GM13976 (cell line): ENCODE results near the gene VIPR2.

Experiments
- DNase-seq: peaks from one replicate; pipeline ENCODE4 v3.0.0; 2012; ENCODE audit warnings: low spot score
- in situ Hi-C: fragments of 300-500 bp; cut with MboI; formaldehyde crosslinking; loops from one replicate; pipeline ENCODE4 v1.12.0; 2022; ENCODE audit warnings: low sequenced_read_pairs, mixed read lengths, inconsistent platforms; ENCODE audit not compliant: unreplicated experiment
- TF ChIP-seq, protein P1 (sequence below): IDR thresholded peaks from 2 replicates; pipeline ENCODE4 v1.5.1; 2012; ENCODE audit warnings: borderline replicate concordance, mild to moderate bottlenecking; ENCODE audit not compliant: insufficient read depth; ENCODE audit errors: extremely low read depth, missing control alignments, control extremely low read depth

The VIPR2 gene

DNA sequence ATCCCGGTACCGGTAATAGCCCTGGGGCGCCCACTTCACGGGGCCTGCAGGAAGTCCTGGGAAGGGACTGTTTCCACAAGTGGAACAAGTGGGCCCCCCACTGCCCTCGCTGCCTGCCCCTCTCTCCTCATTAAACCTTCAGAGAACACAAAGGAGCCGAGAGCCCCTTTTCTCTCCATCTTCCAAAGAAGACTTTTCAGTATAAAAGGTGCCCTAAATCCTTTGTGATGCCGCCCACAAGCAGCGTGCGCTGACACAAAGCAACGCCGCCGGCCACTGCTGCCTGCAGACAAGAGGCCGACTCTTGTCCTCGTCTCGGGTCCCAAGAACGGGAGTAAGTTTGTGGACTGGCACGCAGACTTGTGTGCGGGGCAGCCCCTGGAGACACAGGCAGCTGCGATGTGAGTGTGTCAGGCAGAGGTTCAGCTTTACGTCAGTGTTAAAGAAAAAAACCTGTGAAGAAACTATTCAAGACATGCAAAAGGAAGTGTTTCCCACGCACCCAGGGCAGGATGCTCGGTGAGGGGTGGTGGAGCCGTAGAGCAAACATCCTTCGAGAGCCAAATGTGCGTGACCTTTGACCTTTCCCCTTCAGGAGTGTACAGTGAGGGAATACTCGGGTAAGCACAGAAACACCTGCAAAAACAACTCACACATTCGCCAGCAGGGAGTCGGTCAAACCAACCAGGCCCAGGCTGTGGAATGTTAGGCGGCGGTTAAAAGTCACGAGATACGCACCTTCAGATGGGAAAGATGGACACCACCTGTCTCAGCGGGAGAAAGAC is 118.2 kb downstream of the VIPR2 start:
- in situ Hi-C loops, result no loop called here
- no peak for DNase-seq
- TF ChIP-seq, protein P1, sequence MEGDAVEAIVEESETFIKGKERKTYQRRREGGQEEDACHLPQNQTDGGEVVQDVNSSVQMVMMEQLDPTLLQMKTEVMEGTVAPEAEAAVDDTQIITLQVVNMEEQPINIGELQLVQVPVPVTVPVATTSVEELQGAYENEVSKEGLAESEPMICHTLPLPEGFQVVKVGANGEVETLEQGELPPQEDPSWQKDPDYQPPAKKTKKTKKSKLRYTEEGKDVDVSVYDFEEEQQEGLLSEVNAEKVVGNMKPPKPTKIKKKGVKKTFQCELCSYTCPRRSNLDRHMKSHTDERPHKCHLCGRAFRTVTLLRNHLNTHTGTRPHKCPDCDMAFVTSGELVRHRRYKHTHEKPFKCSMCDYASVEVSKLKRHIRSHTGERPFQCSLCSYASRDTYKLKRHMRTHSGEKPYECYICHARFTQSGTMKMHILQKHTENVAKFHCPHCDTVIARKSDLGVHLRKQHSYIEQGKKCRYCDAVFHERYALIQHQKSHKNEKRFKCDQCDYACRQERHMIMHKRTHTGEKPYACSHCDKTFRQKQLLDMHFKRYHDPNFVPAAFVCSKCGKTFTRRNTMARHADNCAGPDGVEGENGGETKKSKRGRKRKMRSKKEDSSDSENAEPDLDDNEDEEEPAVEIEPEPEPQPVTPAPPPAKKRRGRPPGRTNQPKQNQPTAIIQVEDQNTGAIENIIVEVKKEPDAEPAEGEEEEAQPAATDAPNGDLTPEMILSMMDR, result no peak

DNA sequence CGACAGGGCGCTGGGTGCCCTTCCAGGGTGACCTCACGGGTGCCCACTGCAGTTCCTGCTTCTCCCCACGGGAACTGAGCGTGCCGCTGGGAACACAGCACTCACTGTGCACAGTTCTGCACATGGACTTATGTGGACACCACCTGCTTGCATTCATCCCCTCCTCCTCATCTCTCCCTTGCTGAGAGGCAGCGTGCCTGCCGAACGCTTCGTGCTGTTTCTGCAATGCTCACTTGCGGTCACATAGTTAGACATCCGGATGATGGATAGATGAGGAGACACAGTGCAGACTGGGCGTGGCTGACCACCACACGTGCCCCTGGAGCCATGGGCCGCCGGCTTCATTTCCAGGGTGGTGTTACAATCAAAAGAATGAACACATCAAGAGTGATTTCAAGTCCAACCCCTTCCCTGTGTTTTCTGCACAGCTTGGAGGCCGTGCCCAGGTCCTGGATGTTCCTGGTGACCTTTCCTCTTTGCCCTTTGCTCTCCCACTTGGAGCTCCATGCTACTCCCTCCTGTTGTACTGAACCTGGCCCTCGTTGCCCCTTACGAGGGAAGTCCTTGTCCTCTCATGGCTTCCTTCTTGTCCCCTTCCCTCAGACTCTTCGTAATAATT is 119.4 kb downstream of the VIPR2 start:
- no peak for DNase-seq
- in situ Hi-C loops, result no loop called here
- TF ChIP-seq, protein P1, result no peak

DNA sequence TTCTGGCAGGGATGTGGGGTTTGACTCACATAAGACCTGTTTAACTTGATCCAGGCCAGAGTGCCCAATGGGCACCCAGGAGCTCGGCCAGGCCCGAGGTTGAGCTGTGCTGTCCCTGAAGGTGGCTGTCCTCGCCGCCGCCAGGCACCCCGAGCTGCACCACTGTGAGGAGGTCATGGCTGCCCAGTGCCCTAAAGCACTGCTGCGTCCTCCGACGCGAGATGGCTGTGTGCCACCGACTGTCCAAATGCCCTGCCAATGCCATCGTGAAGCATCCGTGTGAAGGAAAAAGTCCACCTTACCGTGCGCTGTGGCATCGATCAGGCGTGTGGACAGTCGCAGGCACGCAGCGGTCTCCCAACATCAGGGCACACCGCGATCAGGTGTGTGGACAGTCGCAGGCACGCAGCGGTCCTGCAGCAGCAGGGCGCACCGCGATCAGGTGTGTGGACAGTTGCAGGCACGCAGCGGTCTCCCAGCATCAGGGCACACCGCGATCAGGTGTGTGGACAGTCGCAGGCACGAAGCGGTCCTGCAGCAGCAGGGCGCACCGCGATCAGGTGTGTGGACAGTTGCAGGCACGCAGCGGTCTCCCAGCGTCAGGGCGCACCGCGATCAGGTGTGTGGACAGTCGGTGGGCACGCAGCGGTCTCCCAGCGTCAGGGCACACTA is 120.3 kb downstream of the VIPR2 start:
- in situ Hi-C loops, result no loop called here
- TF ChIP-seq, protein P1, result no peak
- DNase-seq, result no peak

DNA sequence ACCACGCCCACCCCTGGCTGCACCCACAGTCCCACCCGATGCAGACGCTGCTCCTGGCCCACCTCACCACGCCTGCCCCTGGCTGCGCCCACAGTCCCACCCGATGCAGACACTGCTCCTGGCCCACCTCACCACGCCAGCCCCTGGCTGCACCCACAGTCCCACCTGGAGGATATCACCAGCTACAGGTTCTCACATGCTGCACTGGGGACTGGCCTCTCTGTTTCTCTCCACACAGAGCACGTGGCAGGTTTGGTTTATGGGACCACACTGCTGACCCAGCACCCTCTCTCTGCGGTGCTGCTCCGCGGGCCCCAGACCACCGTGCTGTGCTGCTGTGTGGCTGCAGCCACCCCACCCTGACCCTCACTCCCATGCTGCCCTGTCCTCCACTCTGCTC is 120.9 kb downstream of the VIPR2 start:
- in situ Hi-C loops, result no loop called here
- DNase-seq, result no peak
- TF ChIP-seq, protein P1, result no peak

DNA sequence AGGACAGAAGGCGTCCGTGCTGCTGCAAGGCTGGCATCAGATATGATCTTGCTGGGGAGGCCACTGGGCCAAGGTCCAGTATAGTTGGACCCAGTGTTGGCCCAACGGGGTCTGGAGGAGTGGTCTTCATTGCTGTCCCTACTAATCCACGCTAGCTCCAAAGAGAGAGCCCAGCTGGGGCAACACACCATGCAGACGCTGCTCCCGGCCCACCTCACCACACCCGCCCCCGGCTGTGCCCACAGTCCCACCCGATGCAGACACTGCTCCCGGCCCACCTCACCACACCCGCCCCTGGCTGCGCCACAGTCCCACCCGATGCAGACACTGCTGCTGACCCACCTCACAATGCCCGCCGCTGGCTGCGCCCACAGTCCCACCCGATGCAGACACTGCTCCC is 121.5 kb downstream of the VIPR2 start:
- DNase-seq, result no peak
- TF ChIP-seq, protein P1, result no peak
- in situ Hi-C loops, result no loop called here

DNA sequence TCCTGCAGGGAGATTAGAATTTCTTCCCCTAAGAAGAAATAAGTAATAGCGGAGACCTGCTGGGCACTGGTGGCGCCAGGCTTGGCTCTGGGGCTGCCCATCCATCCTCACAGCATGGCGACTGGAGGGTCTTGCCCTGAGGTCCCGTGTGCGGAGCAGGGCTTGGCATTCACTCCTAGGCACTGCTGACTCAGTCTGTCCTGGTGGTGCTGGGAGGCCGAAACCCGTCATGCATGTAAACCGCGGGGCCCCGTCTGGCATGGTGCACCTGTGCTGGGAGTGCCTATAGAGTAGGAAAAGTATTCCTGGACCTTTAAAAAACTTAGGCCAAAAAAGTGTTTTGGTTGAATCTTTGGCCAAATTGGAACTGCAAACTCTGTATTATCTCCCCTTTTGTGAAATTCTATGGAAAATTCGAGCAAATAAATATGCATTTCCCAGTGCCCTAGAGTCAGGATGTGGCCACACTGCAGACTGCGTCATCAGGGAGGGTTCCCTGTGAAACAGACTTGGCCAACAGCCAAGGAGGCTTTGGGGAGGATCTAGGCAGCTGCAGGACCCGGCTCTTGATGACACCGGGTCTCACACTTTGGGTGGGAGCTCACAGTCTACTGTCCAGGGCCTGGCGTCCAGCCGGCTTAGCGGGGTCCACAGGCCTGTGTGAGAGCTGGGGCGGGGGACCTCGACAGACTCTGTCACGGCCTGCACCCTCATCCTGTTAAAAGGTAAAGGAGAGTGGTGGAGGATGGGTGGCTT is 122.3 kb downstream of the VIPR2 start:
- no peak for DNase-seq
- in situ Hi-C loops, result no loop called here
- TF ChIP-seq, protein P1, result no peak
